Fibroblast of mammary gland (primary cell): Measurements from ENCODE around the gene C21orf58.
"Not testable (repeated sequence)": the region's sequence is repeated elsewhere in the genome, so short reads cannot be mapped to it uniquely, and the experiment has no call there.

Source experiments
- DNase-seq: peaks from one replicate; pipeline ENCODE4 v3.0.0-alpha.2; 2010; ENCODE audit warnings: low read depth
- H3K4me3 ChIP-seq: 2 replicates; pipeline ENCODE4 v1.5.1; 2011; ENCODE audit warnings: low read depth, mild to moderate bottlenecking, low read length, moderate library complexity; ENCODE audit not compliant: control insufficient read depth
- TF ChIP-seq, protein P1 (sequence below): conservative IDR thresholded peaks from 2 replicates; pipeline ENCODE4 v1.5.1; 2011; ENCODE audit warnings: low read depth, low read length, inconsistent platforms; ENCODE audit not compliant: control insufficient read depth, insufficient read depth

Gene C21orf58

DNA sequence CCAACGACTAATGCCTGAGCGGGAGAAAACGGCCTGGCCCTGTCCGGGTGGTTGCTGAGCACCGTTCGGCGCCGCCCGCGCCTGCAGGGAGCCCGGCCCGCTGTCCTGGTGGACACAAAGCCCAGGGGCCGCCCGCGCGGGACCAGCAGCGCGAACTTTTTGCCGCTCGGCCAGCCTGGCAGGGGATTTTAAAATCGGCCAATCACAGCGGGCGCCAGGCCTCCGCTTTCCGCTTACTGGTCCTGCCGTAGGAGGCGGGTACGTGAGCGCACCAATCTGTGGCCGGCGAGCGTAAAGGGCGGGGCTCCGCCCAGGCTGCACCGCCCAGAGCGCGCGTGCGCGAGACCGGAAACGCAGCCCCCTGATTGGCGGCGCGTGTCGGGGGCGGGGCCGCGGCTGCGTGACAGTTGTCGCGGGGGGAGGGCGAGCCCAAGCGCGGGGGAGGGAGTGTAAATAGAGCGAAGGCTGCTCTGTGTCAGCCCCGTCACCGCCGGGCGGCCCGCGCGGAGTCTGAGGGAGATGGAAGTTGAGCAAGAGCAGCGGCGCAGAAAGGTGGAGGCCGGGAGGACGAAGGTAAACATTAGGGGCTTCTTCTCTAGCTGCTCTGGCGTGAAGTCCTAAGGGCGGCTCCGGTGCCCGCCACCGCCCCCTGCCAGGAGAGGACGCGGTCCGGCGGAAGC lies at the start of gene C21orf58, which contains the start of gene PCNT:
TSS of gene C21orf58 (minus strand) at position 161 of the 680 bp plus-strand sequence. CDS start 1,132 bp downstream, outside the sequence.
TSS of gene PCNT (plus strand) at position 447 of the 680 bp plus-strand sequence. CDS start at position 520, 73 bp downstream.
- TF ChIP-seq, protein P1, sequence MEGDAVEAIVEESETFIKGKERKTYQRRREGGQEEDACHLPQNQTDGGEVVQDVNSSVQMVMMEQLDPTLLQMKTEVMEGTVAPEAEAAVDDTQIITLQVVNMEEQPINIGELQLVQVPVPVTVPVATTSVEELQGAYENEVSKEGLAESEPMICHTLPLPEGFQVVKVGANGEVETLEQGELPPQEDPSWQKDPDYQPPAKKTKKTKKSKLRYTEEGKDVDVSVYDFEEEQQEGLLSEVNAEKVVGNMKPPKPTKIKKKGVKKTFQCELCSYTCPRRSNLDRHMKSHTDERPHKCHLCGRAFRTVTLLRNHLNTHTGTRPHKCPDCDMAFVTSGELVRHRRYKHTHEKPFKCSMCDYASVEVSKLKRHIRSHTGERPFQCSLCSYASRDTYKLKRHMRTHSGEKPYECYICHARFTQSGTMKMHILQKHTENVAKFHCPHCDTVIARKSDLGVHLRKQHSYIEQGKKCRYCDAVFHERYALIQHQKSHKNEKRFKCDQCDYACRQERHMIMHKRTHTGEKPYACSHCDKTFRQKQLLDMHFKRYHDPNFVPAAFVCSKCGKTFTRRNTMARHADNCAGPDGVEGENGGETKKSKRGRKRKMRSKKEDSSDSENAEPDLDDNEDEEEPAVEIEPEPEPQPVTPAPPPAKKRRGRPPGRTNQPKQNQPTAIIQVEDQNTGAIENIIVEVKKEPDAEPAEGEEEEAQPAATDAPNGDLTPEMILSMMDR: no peak
- DNase-seq: peak; percentile 96
- H3K4me3 ChIP-seq: peak within 1 kb of the TSS; percentile 85

DNA sequence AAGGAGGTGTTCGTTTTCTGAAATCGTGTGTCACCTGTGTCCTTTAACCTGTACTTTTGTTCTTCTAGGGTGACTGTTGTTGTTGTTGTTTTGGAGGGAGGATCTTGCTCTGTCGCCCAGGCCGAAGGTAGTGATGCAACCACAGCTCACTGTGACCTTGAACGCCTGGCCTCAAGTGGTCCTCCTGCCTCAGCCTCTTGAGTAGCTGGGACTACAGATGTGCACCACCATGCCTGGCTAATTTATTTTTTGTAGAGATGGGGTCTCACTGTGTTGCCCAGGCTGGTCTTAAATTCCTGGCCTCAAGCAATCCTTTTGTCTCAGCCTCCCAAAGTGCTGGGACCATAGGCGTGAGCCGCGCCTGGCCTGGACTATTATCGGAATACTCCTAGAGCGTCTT lies 49.3 kb upstream of the C21orf58 start:
- DNase-seq, H3K4me3 ChIP-seq: not testable (repeated sequence)

DNA sequence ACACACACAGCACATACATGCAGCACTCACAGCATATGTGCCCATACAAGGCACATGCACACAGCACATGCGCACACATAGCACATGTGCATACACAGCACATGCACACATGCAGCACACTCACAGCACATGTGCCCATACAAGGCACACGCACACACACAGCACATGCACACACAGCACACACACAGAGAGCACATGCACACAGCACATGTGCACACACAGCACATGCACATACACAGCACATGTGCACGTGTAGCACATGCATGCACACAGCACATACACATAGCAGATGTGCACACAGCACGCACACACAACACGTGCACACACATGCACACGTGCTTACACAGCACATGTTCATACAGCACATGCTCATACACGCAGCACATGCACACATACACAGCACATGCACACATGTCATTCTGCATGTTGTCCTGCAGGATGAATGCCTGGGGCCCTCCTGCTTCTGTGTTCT lies 48.4 kb upstream of the C21orf58 start:
- H3K4me3 ChIP-seq: no peak overlapping the region
- TF ChIP-seq, protein P1: no peak
- DNase-seq: no peak

DNA sequence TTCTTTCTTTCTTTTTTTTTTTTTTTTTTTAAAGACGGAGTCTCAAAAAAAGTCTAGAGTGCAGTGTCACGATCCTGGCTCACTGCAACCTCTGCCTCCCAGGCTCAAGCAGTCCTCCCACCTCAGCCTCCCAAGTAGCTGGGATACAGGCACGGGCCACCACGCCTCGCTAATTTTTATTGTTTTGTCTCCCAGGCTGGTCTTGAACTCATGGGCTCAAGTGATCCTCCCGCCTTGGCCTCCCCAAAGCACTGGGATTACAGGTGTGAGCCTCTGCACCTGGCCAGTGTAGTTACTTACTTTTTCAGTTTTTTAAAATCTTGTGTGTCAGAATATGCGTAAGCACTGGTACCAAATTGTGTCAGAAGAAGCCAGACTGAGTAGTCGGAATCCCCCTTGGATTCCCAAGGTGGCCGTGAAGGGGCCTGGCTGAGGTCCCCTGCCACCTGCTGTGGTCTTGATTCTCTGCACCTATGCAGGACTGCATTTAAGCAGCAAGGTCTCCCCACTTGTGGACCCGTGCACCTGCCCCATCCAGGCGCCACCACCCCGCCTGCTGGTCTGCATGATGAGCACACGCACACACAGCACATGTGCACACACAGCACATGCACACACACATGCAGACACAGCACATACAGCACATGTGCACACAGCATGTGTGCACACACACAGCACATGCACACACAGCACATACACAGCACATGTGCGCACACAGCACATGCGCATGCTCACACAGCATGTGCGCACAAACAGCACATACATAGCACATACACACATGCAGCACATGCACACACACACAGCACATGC lies 47.7 kb upstream of the C21orf58 start:
- no peak overlapping the region for H3K4me3 ChIP-seq
- TF ChIP-seq, protein P1: no peak
- no peak for DNase-seq

DNA sequence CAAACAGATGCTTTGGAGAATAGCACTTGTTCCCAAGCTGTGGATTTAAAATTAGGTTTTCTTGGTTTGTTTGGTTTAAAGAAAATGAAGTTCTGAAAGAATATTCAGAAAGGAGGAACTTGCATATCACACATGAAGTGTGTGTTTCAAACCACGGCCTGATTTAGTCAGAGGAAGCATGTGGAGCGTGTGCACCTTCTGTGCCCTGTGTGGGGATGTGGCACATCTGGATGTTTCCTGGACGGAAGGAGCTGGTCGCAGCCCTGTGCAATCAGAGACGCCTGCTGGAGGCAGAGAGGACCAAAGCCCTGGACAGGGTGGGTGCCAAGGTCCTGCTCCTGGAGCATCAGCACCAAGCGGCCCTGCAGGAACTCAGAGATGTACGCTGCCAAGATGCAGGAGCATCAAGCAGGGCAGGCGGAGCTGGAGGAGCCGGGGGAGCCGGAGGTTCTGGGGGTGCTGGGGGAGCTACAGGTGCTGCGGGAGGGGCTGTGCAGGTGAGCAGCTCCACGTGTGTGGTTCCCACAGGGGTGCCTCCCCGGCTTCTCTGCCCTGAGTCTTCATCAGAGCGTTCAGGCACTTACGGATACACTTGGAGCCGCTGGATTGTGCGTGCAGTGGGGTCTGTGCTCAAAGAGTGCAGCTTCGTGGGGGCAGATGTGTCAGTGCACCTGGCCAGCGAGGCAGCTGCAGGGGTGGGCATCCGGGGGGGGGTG lies 46.0 kb upstream of the C21orf58 start:
- no peak for DNase-seq
- H3K4me3 ChIP-seq: no peak overlapping the region
- TF ChIP-seq, protein P1: no peak

DNA sequence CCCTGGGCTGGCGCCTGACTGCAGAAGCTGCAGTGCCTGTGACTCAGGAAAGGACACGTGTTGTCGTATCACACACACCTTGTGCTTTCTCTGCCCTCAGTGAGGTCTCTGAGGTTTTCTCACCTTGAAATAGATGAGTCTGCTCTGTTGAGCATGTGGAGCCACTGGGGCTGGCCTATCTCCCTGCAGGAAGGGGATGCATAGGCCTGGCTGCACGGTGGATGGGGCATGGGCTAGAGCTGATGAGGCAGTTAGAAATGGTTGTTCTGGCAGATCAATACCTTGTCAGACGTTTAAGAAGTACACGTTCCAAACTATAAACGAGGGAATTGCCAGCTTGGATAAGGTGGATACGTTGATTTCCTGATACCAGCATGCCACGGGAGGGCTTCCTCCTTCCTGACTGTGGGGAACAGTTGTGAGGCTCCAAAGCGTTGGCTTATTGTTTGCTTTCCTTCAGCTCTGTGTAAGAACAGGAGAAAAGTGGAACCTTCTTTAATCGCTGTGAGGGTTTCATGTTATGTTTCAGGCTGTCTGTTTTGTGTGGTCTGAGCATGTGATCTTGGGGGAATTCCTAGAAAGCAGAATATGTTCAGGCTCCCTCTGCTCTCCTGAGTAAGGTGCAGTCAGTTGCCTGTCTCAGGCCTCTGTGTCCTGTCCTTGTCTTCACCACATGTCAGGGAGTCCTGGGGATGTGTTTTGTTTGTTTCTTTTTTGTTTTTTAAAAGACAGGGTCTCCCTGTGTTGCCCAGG lies 45.0 kb upstream of the C21orf58 start:
- TF ChIP-seq, protein P1: no peak
- H3K4me3 ChIP-seq: no peak overlapping the region
- DNase-seq: no peak
